ENCODE results near the gene SORCS2.

The SORCS2 gene

DNA sequence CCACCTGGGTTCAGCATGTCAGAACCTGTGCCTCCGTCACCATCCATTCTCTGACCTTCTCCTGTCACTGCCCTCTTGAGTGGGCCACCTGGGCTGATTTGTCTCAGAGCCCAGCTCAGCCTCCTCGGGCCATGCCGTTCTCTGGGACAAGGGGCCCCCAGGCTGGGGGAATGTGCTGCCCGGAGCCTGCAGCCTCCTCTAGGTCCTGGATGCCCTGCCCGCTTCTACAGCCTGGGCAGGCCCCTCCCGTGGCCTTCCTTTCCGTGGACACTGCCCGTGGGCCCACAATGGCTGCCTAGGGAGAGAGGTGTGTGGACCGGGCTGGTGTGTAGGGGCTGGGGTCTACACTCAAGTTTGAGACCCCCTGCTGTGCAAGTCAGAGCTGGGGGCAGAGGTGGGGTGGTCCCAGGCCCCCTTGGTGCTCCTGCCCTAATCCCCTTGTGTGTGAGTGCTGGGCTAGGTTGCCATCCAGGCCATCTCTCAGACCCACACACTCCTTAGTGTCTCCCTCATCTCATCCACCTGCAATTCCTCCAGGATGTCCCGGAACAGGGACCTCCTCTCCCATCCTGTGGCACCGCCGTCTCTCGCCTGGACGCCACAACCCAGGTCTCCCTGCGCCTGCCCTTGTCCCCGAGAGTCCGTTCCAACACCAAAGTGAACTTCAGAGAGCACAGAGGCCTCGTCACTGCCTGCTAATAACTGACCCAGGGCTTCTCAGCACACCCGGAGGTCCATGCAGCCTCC lies 230.0 kb downstream of the SORCS2 start:
- DNase-seq: no peak
- Mint-ChIP-seq H3K36me3 (ENCODE audit: insufficient read depth) (no peaks in the 10 kb centered on the region), H3K4me3 (no peak overlapping the region), H3K4me1 (ENCODE audit: low read depth in 2 of 2) (no peaks in the 10 kb centered on the region), H3K9me3 (no peaks in the 10 kb centered on the region), H3K27me3 (peaks cover 0 to 34% of the 10 kb centered on the region in 2 donors), H3K27ac (no peak overlapping the region)
- ATAC-seq (replicated peaks): no peak

- DNase-seq (no peak), ATAC-seq (replicated peaks) (no peak)
- Mint-ChIP-seq H3K27ac (no peak overlapping the region), H3K4me3 (no peak overlapping the region), H3K36me3 (ENCODE audit: insufficient read depth) (peaks cover under 1% of the 10 kb centered on the region), H3K27me3 (peaks cover 0 to 34% of the 10 kb centered on the region in 2 donors), H3K9me3 (no peaks in the 10 kb centered on the region), H3K4me1 (ENCODE audit: low read depth in 2 of 2) (no peaks in the 10 kb centered on the region)
These were observed 230.5 kb downstream of the SORCS2 start for GRCh38 chr4:7422898-7423180.

- Mint-ChIP-seq H3K9me3 (no peaks in the 10 kb centered on the region), H3K4me3 (no peak overlapping the region), H3K4me1 (ENCODE audit: low read depth in 2 of 2) (no peaks in the 10 kb centered on the region), H3K36me3 (ENCODE audit: insufficient read depth) (peaks cover 3% of the 10 kb centered on the region), H3K27me3 (peaks cover 4 to 34% of the 10 kb centered on the region in 2 donors), H3K27ac (no peak overlapping the region)
- ATAC-seq (replicated peaks): no peak
- DNase-seq: no peak
These were observed 231.1 kb downstream of the SORCS2 start for GRCh38 chr4:7423391-7423790.

DNA sequence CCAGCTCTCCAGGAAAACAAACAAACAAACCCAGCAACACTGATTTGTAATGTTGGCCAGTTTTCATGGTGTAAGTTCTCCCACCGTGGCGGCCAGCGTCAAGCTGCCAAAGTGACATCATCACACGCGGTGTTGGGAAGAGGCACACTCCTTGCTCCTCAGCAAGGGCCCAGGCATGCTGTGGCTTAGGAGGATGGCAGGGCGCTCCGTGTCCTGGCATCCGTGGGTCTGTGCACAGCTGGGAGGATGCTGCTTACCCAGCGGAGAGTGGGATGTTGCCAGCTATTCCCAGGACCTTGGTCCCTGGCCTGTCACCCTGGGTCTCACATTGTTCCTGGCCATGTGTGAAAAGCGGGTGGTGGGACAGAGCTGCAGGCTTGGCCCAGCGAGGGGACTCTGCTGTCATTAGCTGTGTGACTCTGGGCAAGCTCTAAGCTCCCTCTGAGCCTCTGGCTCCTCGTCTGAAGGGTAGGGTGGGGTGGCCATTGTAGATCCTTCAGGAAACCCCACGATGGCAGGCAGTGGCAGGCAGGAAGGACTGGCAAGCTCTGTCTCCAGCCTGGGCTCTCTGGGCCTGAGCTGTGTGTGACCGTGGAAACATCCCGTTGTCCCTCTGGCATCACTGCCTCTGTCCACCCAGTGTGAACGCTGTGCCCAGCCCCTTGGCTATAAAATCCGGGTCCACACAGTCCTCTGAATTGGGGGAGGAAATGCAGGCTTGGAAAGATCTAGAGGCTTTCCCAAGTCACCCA lies 231.6 kb downstream of the SORCS2 start:
- Mint-ChIP-seq H3K4me1 (ENCODE audit: low read depth in 2 of 2) (no peaks in the 10 kb centered on the region), H3K36me3 (ENCODE audit: insufficient read depth) (peaks cover 3% of the 10 kb centered on the region), H3K4me3 (no peak overlapping the region), H3K9me3 (no peaks in the 10 kb centered on the region), H3K27ac (no peak overlapping the region), H3K27me3 (peaks cover 9 to 39% of the 10 kb centered on the region in 2 donors)
- DNase-seq: no peak
- no peak for ATAC-seq (replicated peaks)

GRCh38 chr4:7424553-7425111 lies 232.3 kb downstream of the SORCS2 start:
- H3K36me3 Mint-ChIP-seq (ENCODE audit: insufficient read depth): peaks cover 3% of the 10 kb centered on the region
- no peaks in the 10 kb centered on the region for H3K9me3 Mint-ChIP-seq
- DNase-seq (no peak), ATAC-seq (replicated peaks) (no peak)
- no peak overlapping the region for H3K4me3 Mint-ChIP-seq
- H3K27me3 Mint-ChIP-seq: peaks cover 12 to 42% of the 10 kb centered on the region in 2 donors
- H3K4me1 Mint-ChIP-seq (ENCODE audit: low read depth in 2 of 2): no peaks in the 10 kb centered on the region
- no peak overlapping the region for H3K27ac Mint-ChIP-seq

DNA sequence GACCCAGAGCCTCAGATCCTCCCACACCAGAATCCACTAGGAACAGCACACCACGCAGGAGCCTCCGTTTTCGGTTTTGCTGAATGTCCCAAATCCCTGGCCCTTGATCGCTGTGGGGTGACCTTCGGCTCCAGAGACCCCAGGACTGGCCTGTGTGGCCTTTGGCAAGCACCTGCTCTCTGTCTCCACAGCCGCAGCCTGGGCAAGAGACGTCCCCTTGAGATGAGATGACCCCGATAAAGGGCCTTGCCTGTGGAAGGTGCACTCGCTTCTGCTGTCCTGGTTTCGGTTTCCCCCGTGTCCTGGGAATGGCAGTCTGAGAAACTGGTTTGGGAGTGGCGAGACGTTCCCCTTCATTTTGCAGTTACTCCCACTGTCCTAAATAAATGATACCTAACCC lies 232.8 kb downstream of the SORCS2 start:
- Mint-ChIP-seq H3K27me3 (peaks cover 12 to 42% of the 10 kb centered on the region in 2 donors), H3K4me3 (no peak overlapping the region), H3K4me1 (ENCODE audit: low read depth in 2 of 2) (peaks cover 0 to 3% of the 10 kb centered on the region in 2 donors), H3K36me3 (ENCODE audit: insufficient read depth) (peaks cover 3% of the 10 kb centered on the region), H3K27ac (no peak overlapping the region), H3K9me3 (no peaks in the 10 kb centered on the region)
- ATAC-seq (replicated peaks) (no peak), DNase-seq (no peak)

GRCh38 chr4:7425591-7426468 lies 233.5 kb downstream of the SORCS2 start:
- no peak for ATAC-seq (replicated peaks)
- peaks cover 12 to 41% of the 10 kb centered on the region in 2 donors for H3K27me3 Mint-ChIP-seq

DNA sequence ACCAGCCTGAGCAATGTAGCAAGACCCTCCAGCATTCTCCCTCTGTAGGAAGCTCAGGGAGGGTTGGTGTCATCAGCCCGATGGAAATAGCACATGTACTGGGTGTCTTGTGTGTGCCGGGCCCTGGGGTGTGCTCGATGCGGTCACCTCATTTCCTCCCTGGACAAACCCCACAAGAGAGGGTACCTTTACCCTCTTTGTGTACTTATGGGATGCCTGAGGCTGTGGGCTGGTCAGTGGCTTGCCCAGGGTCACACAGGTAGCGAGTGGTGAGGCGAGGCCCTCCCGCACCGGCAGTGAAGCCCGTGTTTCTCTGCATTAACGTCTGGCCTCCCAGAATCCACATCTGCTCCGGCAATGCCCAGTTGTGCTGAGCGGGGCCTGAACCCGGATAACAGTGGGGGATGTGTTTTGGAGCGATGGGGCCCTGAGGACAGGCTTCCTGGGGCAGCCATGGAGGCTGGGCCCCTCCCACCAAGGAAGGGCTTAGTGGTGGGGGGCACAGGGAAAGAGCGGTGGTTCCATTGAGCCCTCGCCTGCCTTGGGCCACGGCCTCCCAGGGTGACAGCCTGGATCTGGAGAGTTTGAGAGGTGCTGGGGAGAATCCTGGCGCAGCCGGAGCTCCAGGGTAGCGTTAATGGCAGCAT lies 234.3 kb downstream of the SORCS2 start:
- Mint-ChIP-seq H3K4me3 (no peak overlapping the region), H3K27ac (no peak overlapping the region), H3K9me3 (no peaks in the 10 kb centered on the region), H3K36me3 (ENCODE audit: insufficient read depth) (peaks cover 3% of the 10 kb centered on the region), H3K27me3 (peaks cover 12 to 35% of the 10 kb centered on the region in 2 donors), H3K4me1 (ENCODE audit: low read depth in 2 of 2) (peaks cover 0 to 5% of the 10 kb centered on the region in 2 donors)
- ATAC-seq (replicated peaks) (no peak), DNase-seq (no peak)

More at GRCh38 chr4:7425591-7426468, 233.5 kb downstream of the SORCS2 start:
- peaks cover 0 to 5% of the 10 kb centered on the region in 2 donors for H3K4me1 Mint-ChIP-seq (ENCODE audit: low read depth in 2 of 2)
- H3K9me3 Mint-ChIP-seq: no peaks in the 10 kb centered on the region
- no peak overlapping the region for H3K27ac Mint-ChIP-seq
- no peak overlapping the region for H3K4me3 Mint-ChIP-seq
- no peak for DNase-seq
- peaks cover 3% of the 10 kb centered on the region for H3K36me3 Mint-ChIP-seq (ENCODE audit: insufficient read depth)

DNA sequence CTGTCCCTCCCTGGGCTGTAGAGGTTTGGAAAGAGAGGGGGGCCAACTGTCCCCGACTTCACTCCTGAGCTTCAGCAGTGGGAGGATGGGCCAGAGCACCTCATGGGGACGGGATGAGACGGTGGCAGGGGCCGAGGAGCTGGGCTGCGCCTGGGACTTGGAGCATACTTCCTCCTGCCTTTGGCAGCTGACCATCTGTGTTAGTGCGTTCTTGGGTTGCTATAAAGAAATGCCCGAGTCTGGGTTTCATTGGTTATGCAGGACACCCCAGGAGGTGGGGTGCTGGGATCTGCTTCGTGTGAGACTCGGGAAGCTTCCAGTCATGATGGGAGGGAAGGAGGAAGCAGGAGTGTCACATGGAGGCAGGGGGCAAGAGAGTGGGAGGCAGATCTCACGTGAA lies 235.0 kb downstream of the SORCS2 start:
- DNase-seq (no peak), ATAC-seq (replicated peaks) (no peak)
- Mint-ChIP-seq H3K36me3 (ENCODE audit: insufficient read depth) (peaks cover 3% of the 10 kb centered on the region), H3K9me3 (no peaks in the 10 kb centered on the region), H3K27ac (no peak overlapping the region), H3K4me3 (no peak overlapping the region), H3K4me1 (ENCODE audit: low read depth in 2 of 2) (peaks cover 0 to 5% of the 10 kb centered on the region in 2 donors), H3K27me3 (peaks cover 12 to 32% of the 10 kb centered on the region in 2 donors)

- ATAC-seq (replicated peaks) (no peak), DNase-seq (no peak)
- peaks cover 0 to 5% of the 10 kb centered on the region in 2 donors for H3K4me1 Mint-ChIP-seq (ENCODE audit: low read depth in 2 of 2)
- peaks cover 12 to 28% of the 10 kb centered on the region in 2 donors for H3K27me3 Mint-ChIP-seq
- no peaks in the 10 kb centered on the region for H3K9me3 Mint-ChIP-seq
- H3K27ac Mint-ChIP-seq: no peak overlapping the region
- no peak overlapping the region for H3K4me3 Mint-ChIP-seq
- H3K36me3 Mint-ChIP-seq (ENCODE audit: insufficient read depth): peaks cover 3% of the 10 kb centered on the region
These were observed 235.5 kb downstream of the SORCS2 start for GRCh38 chr4:7427831-7428260.

GRCh38 chr4:7428261-7429068 lies 236.1 kb downstream of the SORCS2 start:
- Mint-ChIP-seq H3K27me3 (peaks cover 12 to 28% of the 10 kb centered on the region in 2 donors), H3K4me3 (no peak overlapping the region), H3K9me3 (no peaks in the 10 kb centered on the region), H3K4me1 (ENCODE audit: low read depth in 2 of 2) (peaks cover 0 to 5% of the 10 kb centered on the region in 2 donors), H3K36me3 (ENCODE audit: insufficient read depth) (peaks cover 3% of the 10 kb centered on the region), H3K27ac (peak overlapping the region in 1 of 2 donors; percentile 33)
- DNase-seq (no peak), ATAC-seq (replicated peaks) (no peak)

DNA sequence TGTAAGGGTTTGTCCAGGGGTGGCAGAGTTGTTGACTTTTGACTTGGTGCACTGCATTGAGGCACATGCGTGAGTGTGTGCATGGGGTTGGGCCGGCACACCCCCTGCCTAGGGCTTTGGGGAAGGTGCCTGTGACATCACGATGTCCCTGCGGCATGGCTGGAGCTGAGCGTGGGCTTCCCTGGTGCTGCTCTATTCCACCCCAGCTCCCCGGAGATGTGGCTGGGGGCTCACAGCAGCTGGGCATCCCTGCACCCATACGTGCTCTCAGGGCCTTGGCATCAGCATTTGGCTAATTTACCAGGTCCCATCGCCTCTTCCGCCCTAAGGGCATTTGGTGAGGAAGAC lies 236.7 kb downstream of the SORCS2 start:
- Mint-ChIP-seq H3K9me3 (no peaks in the 10 kb centered on the region), H3K36me3 (ENCODE audit: insufficient read depth) (peaks cover 3% of the 10 kb centered on the region), H3K4me3 (no peak overlapping the region), H3K27me3 (peaks cover 12 to 28% of the 10 kb centered on the region in 2 donors), H3K4me1 (ENCODE audit: low read depth in 2 of 2) (peaks cover 0 to 5% of the 10 kb centered on the region in 2 donors), H3K27ac (peak overlapping the region in 1 of 2 donors; percentile 33)
- DNase-seq: no peak
- ATAC-seq (replicated peaks): no peak
